HepG2 (cell line): ENCODE results near the gene SOCS3. TPM values are rescaled to one million over a fixed set of nuclear protein-coding genes. Genes with fewer than 3 reads are reported as not detected.

Source experiments
- FOXA1 ChIP-seq, 2 experiments: fragments of 450-650 bp in 1 of 2; sonication (generic) in 1 of 2; formaldehyde crosslinking in 1 of 2; IDR thresholded peaks; 2 replicates each; pipeline versions ENCODE4 v1.4.0 to v1.6.1; 2016 to 2020; ENCODE audit warnings: missing genetic modification reagents in 1 of 2
- MED8 ChIP-seq: sonication (generic); formaldehyde crosslinking; IDR thresholded peaks from 2 replicates; pipeline ENCODE4 v1.8.1; 2023; ENCODE audit warnings: mild to moderate bottlenecking, missing genetic modification reagents; ENCODE audit not compliant: insufficient replicate concordance
- MIER2 ChIP-seq: IDR thresholded peaks from 2 replicates; pipeline ENCODE4 v1.6.1; 2016; ENCODE audit warnings: missing biosample characterization, missing genetic modification reagents
- NAIF1 ChIP-seq: sonication (generic); formaldehyde crosslinking; IDR thresholded peaks from 2 replicates; pipeline ENCODE4 v1.5.0; 2020; ENCODE audit warnings: mild to moderate bottlenecking, missing genetic modification reagents, borderline replicate concordance
- RERE ChIP-seq: IDR thresholded peaks from 2 replicates; pipeline ENCODE4 v1.6.1; 2016; ENCODE audit warnings: low read depth, missing genetic modification reagents, missing compliant biosample characterization
- RXRA ChIP-seq: sonication (generic); formaldehyde crosslinking; IDR thresholded peaks from 2 replicates; pipeline ENCODE4 v1.5.1; 2020; ENCODE audit warnings: missing genetic modification reagents
- TBP ChIP-seq: sonication (generic); formaldehyde crosslinking; IDR thresholded peaks from 2 replicates; pipeline ENCODE4 v1.5.0; 2020; ENCODE audit warnings: missing genetic modification reagents
- ZBTB34 ChIP-seq: sonication (generic); formaldehyde crosslinking; IDR thresholded peaks from 2 replicates; pipeline ENCODE4 v1.8.0; 2022; ENCODE audit warnings: mild to moderate bottlenecking, missing genetic modification reagents
- ZBTB42 ChIP-seq: sonication (generic); formaldehyde crosslinking; IDR thresholded peaks from 2 replicates; pipeline ENCODE4 v1.5.0; 2020; ENCODE audit warnings: mild to moderate bottlenecking, missing genetic modification reagents
- ZFAT ChIP-seq: sonication (generic); formaldehyde crosslinking; conservative IDR thresholded peaks from 2 replicates; pipeline ENCODE4 v1.8.1; 2023; ENCODE audit warnings: missing genetic modification reagents, inconsistent platforms
- ZFP37 ChIP-seq: sonication (generic); formaldehyde crosslinking; IDR thresholded peaks from 2 replicates; pipeline ENCODE4 v1.4.0; 2020; ENCODE audit warnings: missing genetic modification reagents, borderline replicate concordance
- ZNF207 ChIP-seq: fragments of 450-650 bp; IDR thresholded peaks from 2 replicates; pipeline ENCODE4 v1.6.1; 2016; ENCODE audit warnings: antibody characterized with exemption, borderline replicate concordance
- ZNF24 ChIP-seq: fragments of 450-650 bp; IDR thresholded peaks from 2 replicates; pipeline ENCODE4 v1.6.1; 2017; ENCODE audit warnings: antibody characterized with exemption, mild to moderate bottlenecking
- ZNF547 ChIP-seq: sonication (generic); formaldehyde crosslinking; IDR thresholded peaks from 2 replicates; pipeline ENCODE4 v1.5.1; 2020; ENCODE audit warnings: mild to moderate bottlenecking, missing genetic modification reagents
- ZNF773 ChIP-seq: sonication (generic); formaldehyde crosslinking; IDR thresholded peaks from 2 replicates; pipeline ENCODE4 v1.4.0; 2020; ENCODE audit warnings: missing genetic modification reagents, borderline replicate concordance
- polyA plus RNA-seq, 8 experiments: library from polyadenylated mRNA; depleted of rRNA in 3 of 8; stranded (reverse) in 7 of 8; unstranded in 1 of 8; fragments of >200 nt; fragmentation: Illumina TruSeq in 4 of 8; extraction: Trizol in 4 of 8; gene quantifications; 2 replicates each; pipeline versions ENCODE4 v1.2.1 to v1.2.3, GENCODE V29; 2011 to 2016; ENCODE audit warnings: low read depth in 4 of 8, missing spikeins in 1 of 8, mixed read lengths in 1 of 8; ENCODE audit not compliant: insufficient read depth in 1 of 8
- total RNA-seq, 5 experiments: library from RNA; depleted of rRNA; stranded (reverse); fragments of >200 nt; fragmentation: Illumina TruSeq; extraction: Trizol; gene quantifications; 2 replicates each; pipeline ENCODE4 v1.2.3, GENCODE V29; 2016; ENCODE audit warnings: low read depth in 1 of 5
- TF ChIP-seq, protein P1 (sequence below): sonication (generic); formaldehyde crosslinking; IDR thresholded peaks from 2 replicates; pipeline ENCODE4 v1.4.0; 2020; ENCODE audit warnings: missing genetic modification reagents
- TF ChIP-seq, protein P2 (sequence below): sonication (generic); formaldehyde crosslinking; IDR thresholded peaks from 2 replicates; pipeline ENCODE4 v1.5.0; 2020; ENCODE audit warnings: missing genetic modification reagents
- TF ChIP-seq, protein P3 (sequence below): IDR thresholded peaks from 2 replicates; pipeline ENCODE4 v1.6.1; 2012; ENCODE audit warnings: inconsistent platforms

SOCS3 gene
- total and polyA plus RNA-seq, 2 of the 13 experiments (the other 11 are each of a cell fraction or from before 2014, with no cell fraction given), result 0.77 to 2.4 TPM

GRCh38 chr17:78399693-78400144, 39.8 kb upstream of the SOCS3 start (continued):
- no peak for TF ChIP-seq NAIF1 (CRISPR knock-in tag)
- TF ChIP-seq ZNF773, result no peak
- TF ChIP-seq, protein P1, sequence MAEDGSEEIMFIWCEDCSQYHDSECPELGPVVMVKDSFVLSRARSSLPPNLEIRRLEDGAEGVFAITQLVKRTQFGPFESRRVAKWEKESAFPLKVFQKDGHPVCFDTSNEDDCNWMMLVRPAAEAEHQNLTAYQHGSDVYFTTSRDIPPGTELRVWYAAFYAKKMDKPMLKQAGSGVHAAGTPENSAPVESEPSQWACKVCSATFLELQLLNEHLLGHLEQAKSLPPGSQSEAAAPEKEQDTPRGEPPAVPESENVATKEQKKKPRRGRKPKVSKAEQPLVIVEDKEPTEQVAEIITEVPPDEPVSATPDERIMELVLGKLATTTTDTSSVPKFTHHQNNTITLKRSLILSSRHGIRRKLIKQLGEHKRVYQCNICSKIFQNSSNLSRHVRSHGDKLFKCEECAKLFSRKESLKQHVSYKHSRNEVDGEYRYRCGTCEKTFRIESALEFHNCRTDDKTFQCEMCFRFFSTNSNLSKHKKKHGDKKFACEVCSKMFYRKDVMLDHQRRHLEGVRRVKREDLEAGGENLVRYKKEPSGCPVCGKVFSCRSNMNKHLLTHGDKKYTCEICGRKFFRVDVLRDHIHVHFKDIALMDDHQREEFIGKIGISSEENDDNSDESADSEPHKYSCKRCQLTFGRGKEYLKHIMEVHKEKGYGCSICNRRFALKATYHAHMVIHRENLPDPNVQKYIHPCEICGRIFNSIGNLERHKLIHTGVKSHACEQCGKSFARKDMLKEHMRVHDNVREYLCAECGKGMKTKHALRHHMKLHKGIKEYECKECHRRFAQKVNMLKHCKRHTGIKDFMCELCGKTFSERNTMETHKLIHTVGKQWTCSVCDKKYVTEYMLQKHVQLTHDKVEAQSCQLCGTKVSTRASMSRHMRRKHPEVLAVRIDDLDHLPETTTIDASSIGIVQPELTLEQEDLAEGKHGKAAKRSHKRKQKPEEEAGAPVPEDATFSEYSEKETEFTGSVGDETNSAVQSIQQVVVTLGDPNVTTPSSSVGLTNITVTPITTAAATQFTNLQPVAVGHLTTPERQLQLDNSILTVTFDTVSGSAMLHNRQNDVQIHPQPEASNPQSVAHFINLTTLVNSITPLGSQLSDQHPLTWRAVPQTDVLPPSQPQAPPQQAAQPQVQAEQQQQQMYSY, result no peak
- TF ChIP-seq MED8 (CRISPR knock-in tag), result no peak
- TF ChIP-seq ZBTB42 (CRISPR knock-in tag), result no peak
- no peak for TF ChIP-seq ZFAT (CRISPR knock-in tag)
- TF ChIP-seq, protein P2, sequence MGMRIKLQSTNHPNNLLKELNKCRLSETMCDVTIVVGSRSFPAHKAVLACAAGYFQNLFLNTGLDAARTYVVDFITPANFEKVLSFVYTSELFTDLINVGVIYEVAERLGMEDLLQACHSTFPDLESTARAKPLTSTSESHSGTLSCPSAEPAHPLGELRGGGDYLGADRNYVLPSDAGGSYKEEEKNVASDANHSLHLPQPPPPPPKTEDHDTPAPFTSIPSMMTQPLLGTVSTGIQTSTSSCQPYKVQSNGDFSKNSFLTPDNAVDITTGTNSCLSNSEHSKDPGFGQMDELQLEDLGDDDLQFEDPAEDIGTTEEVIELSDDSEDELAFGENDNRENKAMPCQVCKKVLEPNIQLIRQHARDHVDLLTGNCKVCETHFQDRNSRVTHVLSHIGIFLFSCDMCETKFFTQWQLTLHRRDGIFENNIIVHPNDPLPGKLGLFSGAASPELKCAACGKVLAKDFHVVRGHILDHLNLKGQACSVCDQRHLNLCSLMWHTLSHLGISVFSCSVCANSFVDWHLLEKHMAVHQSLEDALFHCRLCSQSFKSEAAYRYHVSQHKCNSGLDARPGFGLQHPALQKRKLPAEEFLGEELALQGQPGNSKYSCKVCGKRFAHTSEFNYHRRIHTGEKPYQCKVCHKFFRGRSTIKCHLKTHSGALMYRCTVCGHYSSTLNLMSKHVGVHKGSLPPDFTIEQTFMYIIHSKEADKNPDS, result no peak
- no peak for TF ChIP-seq ZNF207
- TF ChIP-seq ZBTB34 (CRISPR knock-in tag), result no peak
- TF ChIP-seq RERE (CRISPR knock-in tag), result peak; percentile 78; the same call in 1 of the 2 replicates
- TF ChIP-seq, protein P3, sequence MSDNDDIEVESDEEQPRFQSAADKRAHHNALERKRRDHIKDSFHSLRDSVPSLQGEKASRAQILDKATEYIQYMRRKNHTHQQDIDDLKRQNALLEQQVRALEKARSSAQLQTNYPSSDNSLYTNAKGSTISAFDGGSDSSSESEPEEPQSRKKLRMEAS, result no peak
- TF ChIP-seq TBP (CRISPR knock-in tag), result no peak
- peak; percentile 63; the same call in 1 of the 2 replicates for TF ChIP-seq RXRA (CRISPR knock-in tag)
- TF ChIP-seq ZFP37, result no peak
- TF ChIP-seq ZNF547 (CRISPR knock-in tag), result peak; percentile 73; the same call in 1 of the 2 replicates
- TF ChIP-seq ZNF24, result no peak
- TF ChIP-seq FOXA1 (IDR thresholded peaks at IDR 0.05), result peak; percentile 92
- peak; percentile 90 for TF ChIP-seq FOXA1 (CRISPR knock-in tag; IDR thresholded peaks at IDR 0.05)
- no peak for TF ChIP-seq MIER2 (CRISPR knock-in tag)
